Psoas muscle (tissue), 8 donors: ENCODE measurements around the gene PCGF3. TPM values are rescaled to one million over a fixed set of nuclear protein-coding genes. Genes with fewer than 3 reads are reported as not detected.
A peak's percentile ranks its signal among the peaks of the same experiment; 100 is the strongest.
"Not testable (repeated sequence)": the region's sequence is repeated elsewhere in the genome, so short reads cannot be mapped to it uniquely, and the experiment has no call there.

ENCODE experiments used
- ATAC-seq, 4 donors: fragments of 200-7000 bp; cut with Tn5 transposase; one replicate each; pipeline ENCODE4 v1.9.1; 2020; ENCODE audit warnings: moderate library complexity in 3 of 4, mild to moderate bottlenecking in 2 of 4
- DNase-seq, 2 donors: peaks; one replicate each; pipeline ENCODE4 v3.0.0-alpha.2; 2020
- H3K27ac ChIP-seq: fragments of 200-600 bp; one replicate; pipeline ENCODE4 v1.8.0; 2022
- H3K27me3 ChIP-seq, 3 donors: fragments of 200-600 bp in 1 of 3; one replicate each; pipeline versions ENCODE4 v1.6.1 to v1.8.0; 2013 to 2022; ENCODE audit warnings: low read length in 2 of 3, mild to moderate bottlenecking in 2 of 3, moderate library complexity in 1 of 3; ENCODE audit not compliant: insufficient read depth in 3 of 3
- H3K36me3 ChIP-seq, 2 donors: fragments of 200-600 bp in 1 of 2; one replicate each; pipeline versions ENCODE4 v1.6.1 to v1.8.0; 2013 to 2022; ENCODE audit warnings: low read depth in 1 of 2, mild to moderate bottlenecking in 1 of 2, moderate library complexity in 1 of 2; ENCODE audit not compliant: insufficient read depth in 1 of 2
- H3K4me1 ChIP-seq: fragments of 200-600 bp; one replicate; pipeline ENCODE4 v1.8.0; 2022
- H3K4me3 ChIP-seq: fragments of 200-600 bp; one replicate; pipeline ENCODE4 v1.8.0; 2022; ENCODE audit warnings: mild to moderate bottlenecking
- H3K9me3 ChIP-seq: fragments of 200-600 bp; one replicate; pipeline ENCODE4 v1.8.0; 2022
- CTCF ChIP-seq: fragments of 200-600 bp; IDR thresholded peaks from one replicate; pipeline ENCODE4 v1.8.0; 2022; ENCODE audit warnings: antibody characterized with exemption
- WGBS, 3 donors: extraction: QIAGEN DNeasy Blood & Tissue Kit; methylation state at CpG; one replicate each; pipeline versions ENCODE4 v1.1.6 to v1.1.7; 2013; 5-methylcytosine and 5-hydroxymethylcytosine counted together
- intact Hi-C, 2 donors: fragments of 100-400 bp; cut with DNase I; formaldehyde crosslinking; loops; one replicate each; pipeline versions ENCODE4 v1.11.0 to v1.14.2; 2022
- polyA plus RNA-seq, 3 donors: library from polyadenylated mRNA; stranded (reverse); fragments of 200-250 nt; gene quantifications; one replicate each; pipeline ENCODE4 v1.2.3, GENCODE V29; 2013
- total RNA-seq, 4 donors: library from RNA; stranded (reverse); fragmentation: NEBNext Ultra II Directional in 2 of 4; extraction: Animal tissue kit (Norgen Biotek cat#: 25700) in 2 of 4; gene quantifications; one replicate each; pipeline versions ENCODE4 v1.2.1 to v1.2.4, GENCODE V29; 2021 to 2023
- donor health status: healthy with polysubstance abuse.
- donor health status: DM: no; HTN: no; CAD: no; lungs with moderate emphysema.
- donor health status: Bipolar disorder and iron deficiency.
- donor health status: healthy.
- donor health status: DM: yes; HTN: yes; CAD: no.
- donor health status: DM: no; HTN: no; CAD: no.
- donor health status: DM: no; HTN: no; CAD: no.
- donor health status: DM: yes; HTN: yes; CAD: no.

Gene PCGF3
- total and polyA plus RNA-seq, 7 donors = 10.9 to 19.2 (median 15.1) TPM

GRCh38 chr4:752196-752861 is 46.7 kb downstream of the PCGF3 start:
- WGBS, 3 donors = 60 to 73% (median 61%) methylated on average over 21 to 25 of the region's 25 CpGs
- Histone ChIP-seq H3K9me3 (no peaks in the 10 kb centered on the region), H3K27ac (no peak overlapping the region), H3K36me3 (peaks cover 2 to 39% of the 10 kb centered on the region in 2 donors), H3K27me3 (no peaks in the 10 kb centered on the region), H3K4me3 (no peak overlapping the region), H3K4me1 (no peaks in the 10 kb centered on the region)
- no peak for TF ChIP-seq CTCF
- intact Hi-C loops = no loop called here
- DNase-seq (peak in 1 of 2 donors; percentile 43), ATAC-seq (peak in 2 of 4 donors; percentile 6 to 23)

GRCh38 chr4:753186-753585 is 47.6 kb downstream of the PCGF3 start:
- intact Hi-C loops, H3K27me3 ChIP-seq, H3K27ac ChIP-seq, H3K4me1 ChIP-seq, ATAC-seq, H3K9me3 ChIP-seq, H3K4me3 ChIP-seq: not testable (repeated sequence)
- peaks cover 0 to 32% of the 10 kb centered on the region in 2 donors for H3K36me3 ChIP-seq
- DNase-seq = peak in 1 of 2 donors; percentile 17
- WGBS, 3 donors = 96 to 97% (median 96%) methylated on average over 13 of the region's 13 CpGs

- Histone ChIP-seq H3K4me1 (no peaks in the 10 kb centered on the region), H3K27me3 (no peaks in the 10 kb centered on the region), H3K27ac (no peak overlapping the region), H3K36me3 (peaks cover 0 to 23% of the 10 kb centered on the region in 2 donors), H3K9me3 (no peaks in the 10 kb centered on the region), H3K4me3 (no peak overlapping the region)
- 89 to 95% (median 91%) methylated on average over 32 of the region's 32 CpGs for WGBS, 3 donors
- peak in 1 of 2 donors; percentile 42 for DNase-seq
- intact Hi-C loops = no loop called here
- no peak for TF ChIP-seq CTCF
- ATAC-seq = peak in 2 of 4 donors; percentile 13 to 19
Observed at GRCh38 chr4:754221-755120, 48.8 kb downstream of the PCGF3 start.

GRCh38 chr4:757111-757510 is 51.5 kb downstream of the PCGF3 start:
- ATAC-seq (no peak), DNase-seq (peak in 1 of 2 donors; percentile 35)
- Histone ChIP-seq H3K4me3 (no peak overlapping the region), H3K36me3 (peaks cover 0 to 30% of the 10 kb centered on the region in 2 donors), H3K27ac (no peak overlapping the region), H3K27me3 (no peaks in the 10 kb centered on the region), H3K4me1 (no peaks in the 10 kb centered on the region), H3K9me3 (no peaks in the 10 kb centered on the region)
- no peak for TF ChIP-seq CTCF
- 88 to 89% (median 89%) methylated on average over 20 of the region's 20 CpGs for WGBS, 3 donors
- intact Hi-C loops = no loop called here

- H3K4me1 ChIP-seq, H3K9me3 ChIP-seq, H3K27me3 ChIP-seq, H3K27ac ChIP-seq, H3K4me3 ChIP-seq, intact Hi-C loops, ATAC-seq: not testable (repeated sequence)
- DNase-seq = peak in 1 of 2 donors; percentile 26
- WGBS, 3 donors = 82 to 86% (median 85%) methylated on average over 13 to 18 of the region's 24 CpGs
- peaks cover 2 to 42% of the 10 kb centered on the region in 2 donors for H3K36me3 ChIP-seq
Observed at GRCh38 chr4:759810-760209, 54.2 kb downstream of the PCGF3 start.
